Calu3 (cell line): Measurements from ENCODE around the gene ERC2. TPM values are rescaled to one million over a fixed set of nuclear protein-coding genes. Genes with fewer than 3 reads are reported as not detected.

Experiments used
- BruUV-seq: library from RNA; stranded (reverse); fragments of 400-500 nt; replicated peaks from 2 replicates; lab custom pipeline; 2021; lab: Mats Ljungman, UMichigan
- CTCF ChIA-PET: fragments of 300-600 bp; sonication (Branson Sonifier 250); formaldehyde crosslinking; loops from one replicate; lab custom pipeline; 2022; ENCODE audit warnings: antibody characterized with exemption; lab: Charles Lee
- DNase-seq: peaks from one replicate; pipeline ENCODE4 v3.0.0; 2022
- H3K27ac Mint-ChIP-seq: one replicate; pipeline ENCODE4 v1.8.0; 2022; ENCODE audit warnings: mixed read lengths; ENCODE audit not compliant: unreplicated experiment
- H3K27me3 Mint-ChIP-seq: one replicate; pipeline ENCODE4 v1.8.0; 2022; ENCODE audit warnings: mixed read lengths; ENCODE audit not compliant: unreplicated experiment
- H3K36me3 Mint-ChIP-seq: one replicate; pipeline ENCODE4 v1.8.0; 2022; ENCODE audit warnings: mild to moderate bottlenecking, moderate library complexity, mixed read lengths; ENCODE audit not compliant: insufficient read depth, unreplicated experiment
- H3K4me1 Mint-ChIP-seq: one replicate; pipeline ENCODE4 v1.8.0; 2022; ENCODE audit warnings: mild to moderate bottlenecking, low read depth, mixed read lengths; ENCODE audit not compliant: unreplicated experiment
- H3K4me3 Mint-ChIP-seq: one replicate; pipeline ENCODE4 v1.8.0; 2022; ENCODE audit warnings: mild to moderate bottlenecking, low read depth, moderate library complexity, mixed read lengths; ENCODE audit not compliant: unreplicated experiment
- H3K9me3 Mint-ChIP-seq: one replicate; pipeline ENCODE4 v1.8.0; 2022; ENCODE audit warnings: low read depth, mixed read lengths; ENCODE audit not compliant: unreplicated experiment
- intact Hi-C: fragments of 100-400 bp; cut with micrococcal nuclease; formaldehyde crosslinking; loops from one replicate; pipeline ENCODE4 v1.10.0; 2022; ENCODE audit not compliant: unreplicated experiment
- total RNA-seq: library from RNA; stranded (reverse); gene quantifications from 2 replicates; pipeline ENCODE4 v1.2.3, GENCODE V29; 2022
- TF ChIP-seq, protein P1 (sequence below): fragments of 200-600 bp; IDR thresholded peaks from one replicate; pipeline ENCODE4 v1.8.0; 2022; ENCODE audit warnings: antibody characterized with exemption; ENCODE audit not compliant: unreplicated experiment

ERC2 gene
- total RNA-seq, 1 experiment from 2014 or later, result 0.73 TPM

DNA sequence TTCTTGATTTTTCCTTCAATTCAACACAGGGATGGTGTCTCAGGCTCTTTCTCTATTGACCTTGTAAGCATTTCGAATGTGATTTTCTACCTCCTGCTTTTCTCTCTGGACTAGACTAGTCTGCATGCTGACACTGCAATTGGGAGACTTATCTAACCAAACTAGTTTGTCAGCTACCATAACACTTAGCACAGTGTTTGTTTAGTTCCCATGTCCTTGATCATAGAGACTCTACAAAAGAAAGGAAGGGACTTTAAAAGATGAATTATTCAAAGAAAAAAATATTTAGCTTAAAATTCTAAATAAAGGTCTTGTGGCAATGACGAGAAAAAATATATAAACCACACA, 407.0 kb downstream of the ERC2 start:
- BruUV-seq, result no TSS peak
- DNase-seq, result no peak
- Mint-ChIP-seq H3K9me3 (no peaks in the 10 kb centered on the region), H3K4me3 (no peak overlapping the region), H3K36me3 (no peaks in the 10 kb centered on the region), H3K27me3 (peaks cover 37% of the 10 kb centered on the region), H3K27ac (no peak overlapping the region), H3K4me1 (no peaks in the 10 kb centered on the region)
- intact Hi-C loops, result no loop called here
- TF ChIP-seq, protein P1, sequence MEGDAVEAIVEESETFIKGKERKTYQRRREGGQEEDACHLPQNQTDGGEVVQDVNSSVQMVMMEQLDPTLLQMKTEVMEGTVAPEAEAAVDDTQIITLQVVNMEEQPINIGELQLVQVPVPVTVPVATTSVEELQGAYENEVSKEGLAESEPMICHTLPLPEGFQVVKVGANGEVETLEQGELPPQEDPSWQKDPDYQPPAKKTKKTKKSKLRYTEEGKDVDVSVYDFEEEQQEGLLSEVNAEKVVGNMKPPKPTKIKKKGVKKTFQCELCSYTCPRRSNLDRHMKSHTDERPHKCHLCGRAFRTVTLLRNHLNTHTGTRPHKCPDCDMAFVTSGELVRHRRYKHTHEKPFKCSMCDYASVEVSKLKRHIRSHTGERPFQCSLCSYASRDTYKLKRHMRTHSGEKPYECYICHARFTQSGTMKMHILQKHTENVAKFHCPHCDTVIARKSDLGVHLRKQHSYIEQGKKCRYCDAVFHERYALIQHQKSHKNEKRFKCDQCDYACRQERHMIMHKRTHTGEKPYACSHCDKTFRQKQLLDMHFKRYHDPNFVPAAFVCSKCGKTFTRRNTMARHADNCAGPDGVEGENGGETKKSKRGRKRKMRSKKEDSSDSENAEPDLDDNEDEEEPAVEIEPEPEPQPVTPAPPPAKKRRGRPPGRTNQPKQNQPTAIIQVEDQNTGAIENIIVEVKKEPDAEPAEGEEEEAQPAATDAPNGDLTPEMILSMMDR, result no peak
- CTCF ChIA-PET, result no interaction called here

DNA sequence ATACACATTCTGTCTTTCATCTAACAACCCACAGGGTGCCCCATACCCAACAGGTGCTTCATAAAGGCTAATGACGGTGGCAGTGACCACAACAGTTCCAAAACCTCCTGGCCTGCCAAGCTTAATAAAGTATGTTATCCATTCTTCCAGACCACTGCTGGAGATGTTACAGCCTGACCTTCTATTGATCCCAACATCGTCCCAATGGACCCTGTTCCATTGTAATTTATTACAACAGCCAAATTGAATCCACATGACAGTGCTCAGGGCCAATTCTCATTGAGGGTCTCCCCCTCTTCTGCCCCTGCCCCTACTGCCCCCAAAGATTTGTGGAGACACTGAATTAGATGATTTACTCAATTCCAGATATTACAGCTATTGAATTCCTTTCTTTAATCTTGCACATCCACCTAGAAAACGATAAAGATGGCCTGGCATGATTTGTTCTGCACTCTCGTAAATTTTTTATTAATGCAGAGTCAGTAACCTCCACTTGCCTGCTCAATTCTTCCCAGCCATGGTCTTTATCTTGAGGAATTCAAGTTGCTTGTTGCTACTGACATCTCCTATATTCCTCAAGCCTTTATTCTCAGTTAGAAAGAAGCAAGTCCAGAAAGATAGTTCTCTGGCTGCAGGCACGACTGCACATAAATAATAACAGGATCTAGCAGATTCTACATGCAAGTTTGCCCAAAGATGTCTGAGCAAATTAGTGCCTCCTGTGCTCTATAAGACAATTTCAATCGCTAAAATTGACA, 407.6 kb downstream of the ERC2 start:
- H3K27me3 Mint-ChIP-seq, result peaks cover 43% of the 10 kb centered on the region
- TF ChIP-seq, protein P1, result no peak
- no peaks in the 10 kb centered on the region for H3K9me3 Mint-ChIP-seq
- no peaks in the 10 kb centered on the region for H3K4me1 Mint-ChIP-seq
- no peak overlapping the region for H3K4me3 Mint-ChIP-seq
- CTCF ChIA-PET, result no interaction called here
- intact Hi-C loops, result no loop called here
- H3K27ac Mint-ChIP-seq, result no peak overlapping the region
- no peak for DNase-seq
- BruUV-seq, result no TSS peak
- no peaks in the 10 kb centered on the region for H3K36me3 Mint-ChIP-seq

DNA sequence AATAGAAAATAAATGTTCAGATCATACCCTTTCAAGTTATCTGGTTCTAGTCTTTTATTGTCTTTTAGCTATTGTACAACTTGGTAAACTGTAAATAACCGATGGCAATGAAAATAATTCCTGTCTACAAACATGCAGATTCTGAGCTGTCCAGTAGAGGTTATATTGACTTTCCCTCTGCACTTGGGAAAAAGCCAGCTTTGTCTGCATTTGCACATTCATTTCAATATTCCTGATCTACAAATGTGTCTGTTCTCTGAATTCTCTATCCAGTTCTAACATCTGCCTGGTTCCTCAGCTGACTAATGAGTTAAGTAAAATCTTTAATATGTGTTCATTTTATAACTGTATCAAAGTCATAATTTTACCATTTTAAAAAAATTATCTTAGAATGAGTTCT, 408.5 kb downstream of the ERC2 start:
- H3K27ac Mint-ChIP-seq, result no peak overlapping the region
- no TSS peak for BruUV-seq
- CTCF ChIA-PET, result no interaction called here

DNA sequence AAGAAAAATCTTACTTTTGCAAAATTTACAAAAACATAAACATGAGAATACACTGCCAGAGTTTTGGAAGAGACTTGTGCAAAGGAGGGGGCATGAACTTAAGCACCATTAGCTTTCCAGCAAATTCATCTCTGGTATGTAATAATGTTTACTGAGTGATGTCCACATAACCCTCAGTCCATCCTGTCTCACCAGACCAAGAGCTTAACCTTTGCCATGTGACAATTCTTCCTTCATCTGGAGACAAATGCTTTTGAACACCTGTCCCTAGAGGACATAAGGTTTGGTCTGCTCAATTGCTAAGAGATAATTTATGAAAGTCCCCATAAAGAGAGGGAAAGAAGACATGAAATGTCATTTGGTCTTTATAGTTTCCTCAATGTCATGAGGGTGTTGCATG, 412.3 kb downstream of the ERC2 start:
- DNase-seq, result no peak
- intact Hi-C loops, result no loop called here
- Mint-ChIP-seq H3K4me1 (no peaks in the 10 kb centered on the region), H3K9me3 (no peaks in the 10 kb centered on the region), H3K27ac (no peak overlapping the region), H3K27me3 (peaks cover 72% of the 10 kb centered on the region), H3K4me3 (no peak overlapping the region), H3K36me3 (no peaks in the 10 kb centered on the region)
- CTCF ChIA-PET, result interaction anchor here (0.5 kb wide), 1 partner anchor 35 kb away, joined by 3 read pairs; no protein-coding TSS in a partner anchor
- no TSS peak for BruUV-seq
- TF ChIP-seq, protein P1, result no peak

More for the DNA sequence above, 408.5 kb downstream of the ERC2 start:
- peaks cover 52% of the 10 kb centered on the region for H3K27me3 Mint-ChIP-seq
- H3K4me1 Mint-ChIP-seq, result no peaks in the 10 kb centered on the region
- DNase-seq, result no peak
- intact Hi-C loops, result no loop called here
- H3K9me3 Mint-ChIP-seq, result no peaks in the 10 kb centered on the region
- no peaks in the 10 kb centered on the region for H3K36me3 Mint-ChIP-seq
- H3K4me3 Mint-ChIP-seq, result no peak overlapping the region
- TF ChIP-seq, protein P1, result no peak
